Neuron (in vitro differentiated cells): ENCODE data around the gene RAP1GDS1.
"Not testable (repeated sequence)": the region's sequence is repeated elsewhere in the genome, so short reads cannot be mapped to it uniquely, and the experiment has no call there.

ENCODE experiments used
- H2AFZ ChIP-seq: one replicate; pipeline ENCODE4 v1.6.1; 2013; ENCODE audit warnings: low read depth, mild to moderate bottlenecking, inconsistent platforms, low read length, moderate library complexity
- H3K27me3 ChIP-seq: one replicate; pipeline ENCODE4 v1.6.1; 2013; ENCODE audit warnings: low read length; ENCODE audit not compliant: insufficient read depth
- H3K36me3 ChIP-seq: one replicate; pipeline ENCODE4 v1.6.1; 2013; ENCODE audit warnings: low read length; ENCODE audit not compliant: insufficient read depth
- H3K4me1 ChIP-seq: one replicate; pipeline ENCODE4 v1.6.1; 2013; ENCODE audit warnings: low read length; ENCODE audit not compliant: insufficient read depth
- H3K4me3 ChIP-seq: 2 replicates; pipeline ENCODE4 v1.5.1; 2013; ENCODE audit warnings: mild to moderate bottlenecking, low read length, moderate library complexity
- H3K9me3 ChIP-seq: one replicate; pipeline ENCODE4 v1.6.1; 2013; ENCODE audit warnings: low read length

Gene RAP1GDS1

GRCh38 chr4:98298022-98298421 lies 36.8 kb downstream of the RAP1GDS1 start:
- Histone ChIP-seq H3K27me3 (no peaks in the 10 kb centered on the region), H3K4me1 (no peaks in the 10 kb centered on the region), H2AFZ (no peak overlapping the region), H3K9me3 (peaks cover 2% of the 10 kb centered on the region), H3K36me3 (peaks cover 10% of the 10 kb centered on the region), H3K4me3 (no peak overlapping the region)

- no peaks in the 10 kb centered on the region for H3K27me3 ChIP-seq
- no peak overlapping the region for H2AFZ ChIP-seq
- no peak overlapping the region for H3K4me3 ChIP-seq
- H3K36me3 ChIP-seq = peaks cover 2% of the 10 kb centered on the region
- peaks cover 5% of the 10 kb centered on the region for H3K9me3 ChIP-seq
- no peaks in the 10 kb centered on the region for H3K4me1 ChIP-seq
Measured at GRCh38 chr4:98300706-98301105, 39.5 kb downstream of the RAP1GDS1 start.

DNA sequence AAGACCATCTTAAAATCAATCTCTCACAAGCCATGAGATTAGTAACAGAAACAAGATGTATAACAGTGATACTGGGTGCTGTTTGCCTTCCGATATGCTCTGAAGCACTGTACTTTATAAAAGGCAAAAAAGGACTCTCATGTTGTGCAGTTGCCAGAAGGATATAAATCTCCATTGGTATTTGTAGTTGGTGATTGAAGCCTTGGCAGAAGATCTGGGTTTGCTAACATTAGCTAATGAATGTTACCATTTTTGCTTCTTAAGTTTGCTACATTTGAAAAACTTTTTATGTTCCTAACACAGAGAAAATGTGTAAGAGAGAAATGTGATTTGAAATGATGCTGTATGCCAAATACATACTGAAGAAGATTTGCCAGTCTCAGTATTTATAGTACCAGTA lies 44.4 kb downstream of the RAP1GDS1 start:
- H3K4me3 ChIP-seq = no peak overlapping the region
- no peak overlapping the region for H2AFZ ChIP-seq
- no peaks in the 10 kb centered on the region for H3K36me3 ChIP-seq
- H3K27me3 ChIP-seq = no peaks in the 10 kb centered on the region
- peaks cover 3% of the 10 kb centered on the region for H3K9me3 ChIP-seq
- H3K4me1 ChIP-seq = no peaks in the 10 kb centered on the region

GRCh38 chr4:98310867-98311266 lies 49.7 kb downstream of the RAP1GDS1 start:
- Histone ChIP-seq H3K36me3 (no peaks in the 10 kb centered on the region), H3K27me3 (no peaks in the 10 kb centered on the region), H2AFZ (no peak overlapping the region), H3K9me3 (no peaks in the 10 kb centered on the region), H3K4me3 (no peak overlapping the region), H3K4me1 (no peaks in the 10 kb centered on the region)

- H2AFZ ChIP-seq = no peak overlapping the region
- H3K36me3 ChIP-seq = no peaks in the 10 kb centered on the region
- H3K27me3 ChIP-seq = no peaks in the 10 kb centered on the region
- no peaks in the 10 kb centered on the region for H3K4me1 ChIP-seq
- H3K4me3 ChIP-seq = no peak overlapping the region
- no peaks in the 10 kb centered on the region for H3K9me3 ChIP-seq
Measured at GRCh38 chr4:98311656-98312055, 50.5 kb downstream of the RAP1GDS1 start.

DNA sequence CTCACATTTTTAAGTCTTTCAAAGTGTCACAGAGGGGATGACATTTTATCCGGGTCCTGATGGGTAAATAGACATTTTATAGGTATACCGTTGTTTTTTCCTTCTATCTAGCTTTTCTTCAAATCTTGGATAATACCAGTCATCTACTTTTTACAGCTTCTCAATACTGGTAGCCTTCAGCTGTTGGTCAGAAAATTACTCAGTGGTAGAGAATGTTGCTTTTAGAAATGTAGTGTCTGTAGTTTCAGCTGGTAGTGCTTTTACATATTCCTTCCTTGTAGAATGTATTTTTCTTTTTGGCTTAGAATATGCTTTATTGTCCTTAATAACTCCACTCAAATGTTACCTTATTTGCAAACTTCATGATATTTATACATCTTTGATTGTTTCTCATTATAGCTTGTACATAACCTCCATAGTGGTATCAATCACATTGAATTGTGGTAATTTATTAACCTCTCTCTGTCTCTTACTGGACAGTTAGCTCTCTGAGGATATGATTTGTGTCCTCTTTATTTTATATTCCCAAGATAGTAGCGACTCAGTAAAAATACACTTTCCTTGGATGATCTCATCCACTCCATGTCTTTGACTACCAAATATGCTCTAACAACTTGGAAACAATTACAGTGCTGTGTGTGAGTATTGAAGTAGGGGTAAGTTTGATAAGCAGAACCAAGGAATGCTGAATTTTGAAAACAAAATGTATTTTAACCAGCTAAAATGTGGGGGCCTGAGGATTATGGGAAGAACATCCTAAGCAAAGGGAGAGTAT lies 53.8 kb downstream of the RAP1GDS1 start:
- no peaks in the 10 kb centered on the region for H3K4me1 ChIP-seq
- no peaks in the 10 kb centered on the region for H3K36me3 ChIP-seq
- no peak overlapping the region for H3K4me3 ChIP-seq
- H3K27me3 ChIP-seq = no peaks in the 10 kb centered on the region
- peaks cover 5% of the 10 kb centered on the region for H3K9me3 ChIP-seq
- H2AFZ ChIP-seq = no peak overlapping the region

DNA sequence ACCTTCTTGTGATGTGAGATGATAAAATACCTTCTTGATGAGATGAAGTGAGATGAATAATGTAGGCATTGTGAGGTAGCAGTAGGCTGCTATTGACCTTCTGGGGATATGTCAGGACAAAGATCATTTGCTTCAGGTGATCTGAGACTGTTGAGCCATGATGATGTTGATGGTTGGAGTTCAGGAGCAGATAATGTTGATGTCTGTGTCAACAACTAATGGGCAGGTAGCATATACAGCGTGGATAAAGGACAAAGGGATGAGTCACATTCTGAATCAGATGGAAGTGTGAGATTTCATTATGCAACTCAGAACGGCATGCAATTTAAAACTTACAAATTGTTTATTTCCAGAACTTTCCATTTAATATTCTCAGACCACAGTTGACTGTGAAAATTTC lies 57.3 kb downstream of the RAP1GDS1 start:
- H3K27me3 ChIP-seq = no peaks in the 10 kb centered on the region
- H3K36me3 ChIP-seq = no peaks in the 10 kb centered on the region
- no peak overlapping the region for H3K4me3 ChIP-seq
- H2AFZ ChIP-seq = no peak overlapping the region
- H3K9me3 ChIP-seq = peaks cover 5% of the 10 kb centered on the region
- H3K4me1 ChIP-seq = no peaks in the 10 kb centered on the region

- H3K4me3 ChIP-seq = no peak overlapping the region
- H3K4me1 ChIP-seq = no peaks in the 10 kb centered on the region
- peaks cover 5% of the 10 kb centered on the region for H3K9me3 ChIP-seq
- H2AFZ ChIP-seq = no peak overlapping the region
- H3K27me3 ChIP-seq = no peaks in the 10 kb centered on the region
- H3K36me3 ChIP-seq = no peaks in the 10 kb centered on the region
Measured at GRCh38 chr4:98319021-98319420, 57.8 kb downstream of the RAP1GDS1 start.

- Histone ChIP-seq H2AFZ (no peak overlapping the region), H3K4me3 (no peak overlapping the region), H3K9me3 (no peaks in the 10 kb centered on the region), H3K36me3 (no peaks in the 10 kb centered on the region), H3K4me1 (no peaks in the 10 kb centered on the region), H3K27me3 (no peaks in the 10 kb centered on the region)
Measured at GRCh38 chr4:98326168-98326567, 65.0 kb downstream of the RAP1GDS1 start.

GRCh38 chr4:98327694-98328093 lies 66.5 kb downstream of the RAP1GDS1 start:
- Histone ChIP-seq H3K9me3 (no peaks in the 10 kb centered on the region), H2AFZ (no peak overlapping the region), H3K27me3 (no peaks in the 10 kb centered on the region), H3K4me3 (no peak overlapping the region), H3K4me1 (no peaks in the 10 kb centered on the region), H3K36me3 (no peaks in the 10 kb centered on the region)

- not testable (repeated sequence) for H3K36me3 ChIP-seq, H3K4me1 ChIP-seq, H3K9me3 ChIP-seq, H2AFZ ChIP-seq, H3K4me3 ChIP-seq, H3K27me3 ChIP-seq
Measured at GRCh38 chr4:98329879-98330640, 68.9 kb downstream of the RAP1GDS1 start.

GRCh38 chr4:98332017-98332416 lies 70.8 kb downstream of the RAP1GDS1 start:
- H2AFZ ChIP-seq = no peak overlapping the region
- no peaks in the 10 kb centered on the region for H3K9me3 ChIP-seq
- no peak overlapping the region for H3K4me3 ChIP-seq
- no peaks in the 10 kb centered on the region for H3K4me1 ChIP-seq
- no peaks in the 10 kb centered on the region for H3K27me3 ChIP-seq
- no peaks in the 10 kb centered on the region for H3K36me3 ChIP-seq

GRCh38 chr4:98334461-98334860 lies 73.3 kb downstream of the RAP1GDS1 start:
- Histone ChIP-seq H3K27me3 (no peaks in the 10 kb centered on the region), H3K9me3 (no peaks in the 10 kb centered on the region), H3K4me1 (no peaks in the 10 kb centered on the region), H3K4me3 (no peak overlapping the region), H2AFZ (no peak overlapping the region), H3K36me3 (no peaks in the 10 kb centered on the region)
